GM12878 (cell line): ENCODE measurements around the gene TAF6. TPM values are rescaled to one million over a fixed set of nuclear protein-coding genes. Genes with fewer than 3 reads are reported as not detected.

Experiments
- ATAC-seq: fragments of 200-7000 bp; cut with Tn5 transposase; 3 replicates; pipeline ENCODE4 v1.9.1; 2020; ENCODE audit warnings: mild to moderate bottlenecking, moderate library complexity
- BruUV-seq: library from RNA; stranded (reverse); fragments of 400-500 nt; replicated peaks from 2 replicates; lab custom pipeline; 2021; lab: Mats Ljungman, UMichigan
- CTCF ChIA-PET: fragments of 300-600 bp; sonication (Branson Sonifier 250); formaldehyde crosslinking; extraction: SDS; loops from one replicate; lab custom pipeline; 2021; ENCODE audit warnings: inconsistent platforms; lab: Yijun Ruan, JAX
- POLR2A ChIA-PET: fragments of 350-600 bp; formaldehyde crosslinking; extraction: SDS; loops from one replicate; lab custom pipeline; 2021; ENCODE audit warnings: inconsistent platforms; lab: Charles Lee
- RAD21 ChIA-PET: fragments of 300-600 bp; sonication (Branson Sonifier 250); formaldehyde crosslinking; loops from one replicate; lab custom pipeline; 2023; ENCODE audit warnings: antibody characterized with exemption; ENCODE audit not compliant: unreplicated experiment; lab: Charles Lee
- SMC1A ChIA-PET: fragments of 300-600 bp; sonication (Branson Sonifier 250); formaldehyde crosslinking; loops from one replicate; lab custom pipeline; 2023; ENCODE audit not compliant: unreplicated experiment, uncharacterized antibody; lab: Charles Lee
- DNase-seq: peaks from one replicate; pipeline ENCODE4 v3.0.0-alpha.2; 2011; ENCODE audit warnings: low read depth, low spot score
- FAIRE-seq: peaks from 3 replicates; lab custom pipeline; 2011; peaks lifted over from hg19 to GRCh38; lab: Jason Lieb, UNC
- H2AFZ ChIP-seq: 2 replicates; pipeline ENCODE4 v1.6.0; 2011; ENCODE audit warnings: low read depth, low read length, control low read depth; ENCODE audit not compliant: control insufficient read depth
- H3K27ac ChIP-seq: 2 replicates; pipeline ENCODE4 v1.5.1; 2011; ENCODE audit warnings: control low read depth; ENCODE audit not compliant: control insufficient read depth, insufficient read depth
- H3K27me3 ChIP-seq, 2 experiments: replicated peaks in 1 of 2; 2 replicates each; pipeline versions ENCODE4 v1.6.0 to v1.6.1; 2011; ENCODE audit warnings: low read length in 1 of 2; ENCODE audit not compliant: control insufficient read depth in 2 of 2, insufficient read depth in 2 of 2
- H3K36me3 ChIP-seq, 2 experiments: 2 replicates each; pipeline ENCODE4 v1.5.1; 2011; ENCODE audit warnings: low read length in 1 of 2; ENCODE audit not compliant: control insufficient read depth in 2 of 2, insufficient read depth in 2 of 2
- H3K4me1 ChIP-seq: 2 replicates; pipeline ENCODE4 v1.6.1; 2011; ENCODE audit warnings: mild to moderate bottlenecking, low read length, moderate library complexity, mixed read lengths; ENCODE audit not compliant: control insufficient read depth, insufficient read depth
- H3K4me2 ChIP-seq: 2 replicates; pipeline ENCODE4 v1.6.0; 2011; ENCODE audit warnings: control low read depth; ENCODE audit not compliant: control insufficient read depth, insufficient read depth
- H3K4me3 ChIP-seq: fragments of 200-600 bp; sonication (generic); 2 replicates; pipeline ENCODE4 v1.5.1; 2016
- H3K79me2 ChIP-seq: 2 replicates; pipeline ENCODE4 v1.6.0; 2011; ENCODE audit warnings: low read length; ENCODE audit not compliant: control insufficient read depth, insufficient read depth
- H3K9ac ChIP-seq: 2 replicates; pipeline ENCODE4 v1.8.0; 2011; ENCODE audit warnings: low read length, control low read depth, mixed read lengths; ENCODE audit not compliant: control insufficient read depth, insufficient read depth
- H3K9me3 ChIP-seq: replicated peaks from 3 replicates; pipeline ENCODE4 v1.5.1; 2011; ENCODE audit warnings: mild to moderate bottlenecking, low read length; ENCODE audit not compliant: control insufficient read depth, insufficient read depth
- H4K20me1 ChIP-seq: 2 replicates; pipeline ENCODE4 v1.6.0; 2011; ENCODE audit not compliant: control insufficient read depth, insufficient read depth
- ATF3 ChIP-seq: IDR thresholded peaks from 2 replicates; pipeline ENCODE4 v1.6.1; 2011; ENCODE audit warnings: low read depth, mild to moderate bottlenecking, low read length, moderate library complexity, borderline replicate concordance; ENCODE audit errors: extremely low read depth
- CEBPZ ChIP-seq: fragments of 150-350 bp; IDR thresholded peaks from 2 replicates; pipeline ENCODE4 v1.6.1; 2016; ENCODE audit warnings: low read depth, low read length
- CREM ChIP-seq: IDR thresholded peaks from 2 replicates; pipeline ENCODE4 v1.6.1; 2014; ENCODE audit warnings: antibody characterized with exemption, low read depth
- ELK1 ChIP-seq: IDR thresholded peaks from 2 replicates; pipeline ENCODE4 v1.6.1; 2012; ENCODE audit warnings: low read depth, low read length, improper control_type of control experiment
- HDAC2 ChIP-seq: fragments of 200-600 bp; sonication (generic); IDR thresholded peaks from 2 replicates; pipeline ENCODE4 v1.6.1; 2017
- IRF4 ChIP-seq: IDR thresholded peaks from 2 replicates; pipeline ENCODE4 v1.6.1; 2011; ENCODE audit warnings: low read depth, low read length
- MYB ChIP-seq: fragments of 150-350 bp; IDR thresholded peaks from 2 replicates; pipeline ENCODE4 v1.6.1; 2014; ENCODE audit warnings: mild to moderate bottlenecking, low read depth, low read length, borderline replicate concordance
- NFYB ChIP-seq: IDR thresholded peaks from 2 replicates; pipeline ENCODE4 v1.6.1; 2011; ENCODE audit warnings: low read depth, mild to moderate bottlenecking, low read length, improper control_type of control experiment, moderate library complexity; ENCODE audit not compliant: insufficient read depth
- POLR2AphosphoS5 ChIP-seq: IDR thresholded peaks from 2 replicates; pipeline ENCODE4 v1.6.1; 2011; ENCODE audit warnings: mild to moderate bottlenecking, low read length, inconsistent platforms
- RAD51 ChIP-seq: fragments of 450-650 bp; IDR thresholded peaks from 2 replicates; pipeline ENCODE4 v1.6.1; 2016; ENCODE audit warnings: moderate library complexity, mild to moderate bottlenecking, inconsistent platforms
- SMAD5 ChIP-seq: IDR thresholded peaks from 2 replicates; pipeline ENCODE4 v1.6.1; 2016; ENCODE audit warnings: antibody characterized with exemption, low read depth
- TAF1 ChIP-seq: IDR thresholded peaks from 2 replicates; pipeline ENCODE4 v1.6.1; 2011; ENCODE audit warnings: mild to moderate bottlenecking, low read depth, low read length, borderline replicate concordance
- ZBED1 ChIP-seq: IDR thresholded peaks from 2 replicates; pipeline ENCODE4 v1.6.1; 2016; ENCODE audit warnings: borderline replicate concordance
- WGBS: methylation state at CpG from one replicate; pipeline ENCODE4 v1.1.6; 2016; ENCODE audit warnings: low lambda C conversion rate; ENCODE audit not compliant: insufficient replicate concordance, insufficient coverage; ENCODE audit errors: missing lambda C conversion rate; 5-methylcytosine and 5-hydroxymethylcytosine counted together
- in situ Hi-C: fragments of 300-500 bp; cut with MboI; formaldehyde crosslinking; loops from 9 replicates; pipeline ENCODE4 v1.14.3; 2018; ENCODE audit warnings: mixed read lengths
- intact Hi-C: fragments of 100-400 bp; cut with micrococcal nuclease; formaldehyde crosslinking; loops from one replicate; pipeline ENCODE4 v1.14.2; 2022; ENCODE audit not compliant: unreplicated experiment
- polyA plus RNA-seq, 11 experiments: library from polyadenylated mRNA; depleted of rRNA in 4 of 11; unstranded in 6 of 11; stranded (reverse) in 5 of 11; fragments of >200 nt; fragmentation: Nextera tagmentation in 4 of 11; fragmentation: Illumina TruSeq in 1 of 11; extraction: Ambion mirVana in 4 of 11; extraction: Trizol in 1 of 11; gene quantifications; 1 replicate in 1 of 11; 2 replicates in 10 of 11; pipeline versions ENCODE4 v1.2.1 to v1.2.3, GENCODE V29; 2011 to 2016; ENCODE audit warnings: inconsistent platforms in 2 of 11, missing spikeins in 2 of 11, low read depth in 1 of 11
- total RNA-seq, 4 experiments: library from RNA; depleted of rRNA in 3 of 4; stranded (reverse); fragments of >200 nt in 3 of 4; fragmentation: Illumina TruSeq in 1 of 4; extraction: Trizol in 1 of 4; gene quantifications; 2 replicates each; pipeline versions ENCODE4 v1.2.1 to v1.2.3, GENCODE V29; 2013 to 2021

The TAF6 gene
- total and polyA plus RNA-seq, 10 of the 15 experiments (the other 5 are each of a cell fraction or from before 2014, with no cell fraction given), result 0.27 to 42.6 (median 17.0) TPM

- TF ChIP-seq ATF3, result no peak
- TF ChIP-seq ELK1, result no peak
- no peak for TF ChIP-seq SMAD5
- TF ChIP-seq CREM, result no peak
- TF ChIP-seq NFYB, result no peak
- no peak for TF ChIP-seq HDAC2
- TF ChIP-seq POLR2AphosphoS5, result no peak
These were observed 20.2 kb downstream of the TAF6 start (continued) for GRCh38 chr7:100098913-100099312.

GRCh38 chr7:100095704-100096103, 23.5 kb downstream of the TAF6 start:
- in situ Hi-C loops, result no loop called here
- H3K79me2 ChIP-seq, result peaks cover 22% of the 10 kb centered on the region

More at GRCh38 chr7:100095704-100096103, 23.5 kb downstream of the TAF6 start:
- ChIA-PET RAD21 (no interaction called here), POLR2A (no interaction called here), CTCF (interaction anchor here (0.8 to 1.5 kb wide), 2 partner anchors 10 to 76 kb away, joined by 3 read pairs; no protein-coding TSS in a partner anchor), SMC1A (interaction anchor here (1.6 kb wide), 1 partner anchor 36 kb away, joined by 5 read pairs; no protein-coding TSS in a partner anchor)
- Histone ChIP-seq H2AFZ (no peak overlapping the region), H3K4me1 (peaks cover 10% of the 10 kb centered on the region), H3K27me3 (no peaks in the 10 kb centered on the region), H3K9me3 (no peaks in the 10 kb centered on the region), H4K20me1 (peaks cover 3% of the 10 kb centered on the region; the same call in 1 of the 2 replicates), H3K9ac (no peak overlapping the region), H3K4me3 (no peak overlapping the region), H3K4me2 (no peak overlapping the region), H3K27ac (no peak overlapping the region), H3K36me3 (peaks cover 57 to 67% of the 10 kb centered on the region in 2 experiments)
- 95% methylated on average over 17 of the region's 17 CpGs for WGBS
- no TSS peak for BruUV-seq
- intact Hi-C loops, result no loop called here
- no peak for ATAC-seq
- DNase-seq, result no peak
- FAIRE-seq, result no peak
- TF ChIP-seq TAF1, result no peak
- TF ChIP-seq RAD51, result no peak
- TF ChIP-seq CEBPZ, result no peak
- no peak for TF ChIP-seq ZBED1
- no peak for TF ChIP-seq IRF4
- TF ChIP-seq MYB, result no peak
